Left lung (tissue), 10 donors: ENCODE results near the gene ARID5B. TPM values are rescaled to one million over a fixed set of nuclear protein-coding genes. Genes with fewer than 3 reads are reported as not detected.

Experiments used
- ATAC-seq: fragments of 200-7000 bp; cut with Tn5 transposase; one replicate; pipeline ENCODE4 v1.9.1; 2020; ENCODE audit warnings: moderate library complexity
- DNase-seq, 4 donors: peaks; one replicate each; pipeline ENCODE4 v3.0.0-alpha.2; 2013 to 2020
- H3K27ac ChIP-seq, 2 donors: fragments of 200-600 bp; sonication (generic) in 1 of 2; one replicate each; pipeline versions ENCODE4 v1.5.0 to v1.8.0; 2020 to 2021
- H3K27me3 ChIP-seq, 2 donors: fragments of 200-600 bp; sonication (generic) in 1 of 2; one replicate each; pipeline versions ENCODE4 v1.5.0 to v1.8.0; 2020 to 2021
- H3K36me3 ChIP-seq, 2 donors: fragments of 200-600 bp; sonication (generic) in 1 of 2; one replicate each; pipeline versions ENCODE4 v1.5.0 to v1.8.0; 2020 to 2021
- H3K4me1 ChIP-seq, 2 donors: fragments of 200-600 bp; one replicate each; pipeline ENCODE4 v1.8.0; 2021
- H3K4me3 ChIP-seq, 2 donors: fragments of 200-600 bp; sonication (generic) in 1 of 2; one replicate each; pipeline versions ENCODE4 v1.5.0 to v1.8.0; 2020 to 2021; ENCODE audit warnings: mild to moderate bottlenecking in 1 of 2
- H3K9me3 ChIP-seq, 2 donors: fragments of 200-600 bp; sonication (generic) in 1 of 2; one replicate each; pipeline versions ENCODE4 v1.5.0 to v1.8.0; 2020 to 2021
- CTCF ChIP-seq, 2 donors: fragments of 200-600 bp; sonication (generic) in 1 of 2; IDR thresholded peaks; one replicate each; pipeline versions ENCODE4 v1.5.0 to v1.8.0; 2021; ENCODE audit warnings: antibody characterized with exemption in 2 of 2
- intact Hi-C, 2 donors: fragments of 100-400 bp; cut with DNase I; formaldehyde crosslinking; loops; one replicate each; pipeline versions ENCODE4 v1.11.2 to v1.14.2; 2022
- polyA plus RNA-seq, 6 donors: library from polyadenylated mRNA; unstranded; fragments of 120-200 nt; gene quantifications; one replicate each; pipeline ENCODE4 v1.2.1, GENCODE V29; 2013; ENCODE audit not compliant: insufficient read length in 6 of 6
- total RNA-seq, 2 donors: library from RNA; stranded (reverse); fragmentation: NEBNext Ultra II Directional; extraction: Animal tissue kit (Norgen Biotek cat#: 25700); gene quantifications; one replicate each; pipeline ENCODE4 v1.2.1, GENCODE V29; 2021
- donor health status: DM: no; HTN: yes; CAD: no.
- donor health status: DM: no; HTN: no; CAD: no.

The ARID5B gene
- total and polyA plus RNA-seq, 8 donors, result 29.9 to 51.5 (median 44.4) TPM

GRCh38 chr10:61931620-61932332 lies 30.3 kb downstream of the ARID5B start:
- DNase-seq, result no peak
- peaks cover under 1 to 16% of the 10 kb centered on the region in 2 donors for H3K4me1 ChIP-seq
- intact Hi-C loops, result no loop called here
- H3K27ac ChIP-seq, result no peak overlapping the region
- no peaks in the 10 kb centered on the region for H3K9me3 ChIP-seq
- H3K27me3 ChIP-seq, result no peaks in the 10 kb centered on the region
- H3K36me3 ChIP-seq, result no peaks in the 10 kb centered on the region
- no peak for TF ChIP-seq CTCF (IDR thresholded peaks at IDR 0.05)
- no peak overlapping the region for H3K4me3 ChIP-seq
- ATAC-seq, result peak; percentile 9

- TF ChIP-seq CTCF (IDR thresholded peaks at IDR 0.05), result no peak
- Histone ChIP-seq H3K4me3 (no peak overlapping the region), H3K4me1 (peaks cover 20 to 36% of the 10 kb centered on the region in 2 donors), H3K9me3 (no peaks in the 10 kb centered on the region), H3K27ac (peak overlapping the region; percentile 37 to 40), H3K27me3 (no peaks in the 10 kb centered on the region), H3K36me3 (no peaks in the 10 kb centered on the region)
- intact Hi-C loops, result no loop called here
- ATAC-seq (peak; percentile 63), DNase-seq (peak in 1 of 4 donors; percentile 53)
Measured at GRCh38 chr10:61933859-61934555, 32.5 kb downstream of the ARID5B start.

- no peaks in the 10 kb centered on the region for H3K9me3 ChIP-seq
- H3K36me3 ChIP-seq, result peaks cover 0 to under 1% of the 10 kb centered on the region in 2 donors
- peak overlapping the region in 1 of 2 donors; percentile 40 for H3K27ac ChIP-seq
- H3K4me1 ChIP-seq, result peaks cover 20 to 47% of the 10 kb centered on the region in 2 donors
- TF ChIP-seq CTCF (IDR thresholded peaks at IDR 0.05), result no peak
- DNase-seq, result no peak
- no peak for ATAC-seq
- intact Hi-C loops, result no loop called here
- no peaks in the 10 kb centered on the region for H3K27me3 ChIP-seq
- H3K4me3 ChIP-seq, result no peak overlapping the region
Measured at GRCh38 chr10:61935077-61935476, 33.6 kb downstream of the ARID5B start.

- DNase-seq (no peak), ATAC-seq (no peak)
- peaks cover 0 to 5% of the 10 kb centered on the region in 2 donors for H3K36me3 ChIP-seq
- H3K27me3 ChIP-seq, result no peaks in the 10 kb centered on the region
- TF ChIP-seq CTCF (IDR thresholded peaks at IDR 0.05), result no peak
- no peak overlapping the region for H3K4me3 ChIP-seq
- peaks cover 23 to 64% of the 10 kb centered on the region in 2 donors for H3K4me1 ChIP-seq
- H3K27ac ChIP-seq, result peak overlapping the region; percentile 71 to 75
- H3K9me3 ChIP-seq, result no peaks in the 10 kb centered on the region
- intact Hi-C loops, result no loop called here
Measured at GRCh38 chr10:61936770-61937169, 35.3 kb downstream of the ARID5B start.

GRCh38 chr10:61937631-61938351 lies 36.3 kb downstream of the ARID5B start:
- ATAC-seq (peak; percentile 52), DNase-seq (no peak)
- TF ChIP-seq CTCF (IDR thresholded peaks at IDR 0.05), result no peak
- Histone ChIP-seq H3K36me3 (peaks cover 0 to 5% of the 10 kb centered on the region in 2 donors), H3K4me1 (peaks cover 31 to 74% of the 10 kb centered on the region in 2 donors), H3K4me3 (no peak overlapping the region), H3K27me3 (no peaks in the 10 kb centered on the region), H3K9me3 (no peaks in the 10 kb centered on the region), H3K27ac (peak overlapping the region; percentile 71 to 75)
- intact Hi-C loops, result no loop called here
